Measurements from ENCODE around the gene RBM17. TPM values are rescaled to one million over a fixed set of nuclear protein-coding genes. Genes with fewer than 3 reads are reported as not detected.

RBM17 gene
- total and polyA plus RNA-seq, 8 donors, result 41.4 to 168 (median 84.7) TPM

GRCh38 chr10:6050801-6051445 is 37.9 kb upstream of the RBM17 start:
- Histone ChIP-seq H3K36me3 (no peaks in the 10 kb centered on the region), H3K27me3 (no peaks in the 10 kb centered on the region), H3K27ac (peak overlapping the region; percentile 69 to 82 (median 81)), H3K9me3 (no peaks in the 10 kb centered on the region), H3K4me1 (peaks cover 4 to 44% (median 39%) of the 10 kb centered on the region in 4 donors), H3K4me3 (peak overlapping the region; percentile 29 to 42 (median 36))
- WGBS, 5 donors, result 3 to 24% (median 21%) methylated on average over 18 of the region's 18 CpGs
- intact Hi-C loops (cut with DNase I; ENCODE audit: low total_unique reads), result no loop called here
- TF ChIP-seq CTCF (IDR thresholded peaks at IDR 0.05) (peak in 2 of 7 experiments; percentile 41 to 44), EP300 (IDR thresholded peaks at IDR 0.05) (no peak), POLR2AphosphoS5 (IDR thresholded peaks at IDR 0.05) (peak in 2 of 3 donors; percentile 42 to 48)
- DNase-seq, result peak; percentile 77 to 83

- DNase-seq, result peak; percentile 28 to 30
- Histone ChIP-seq H3K36me3 (no peaks in the 10 kb centered on the region), H3K4me3 (no peak overlapping the region), H3K9me3 (no peaks in the 10 kb centered on the region), H3K27ac (peak overlapping the region; percentile 23 to 82 (median 31)), H3K4me1 (peaks cover 4 to 44% (median 39%) of the 10 kb centered on the region in 4 donors), H3K27me3 (no peaks in the 10 kb centered on the region)
- no peak for TF ChIP-seq EP300 (IDR thresholded peaks at IDR 0.05)
- TF ChIP-seq CTCF (IDR thresholded peaks at IDR 0.05), result no peak
- TF ChIP-seq POLR2A (IDR thresholded peaks at IDR 0.05), result no peak
- intact Hi-C loops (cut with DNase I; ENCODE audit: low total_unique reads), result no loop called here
- WGBS, 5 donors, result 77 to 80% (median 79%) methylated on average over 17 of the region's 17 CpGs
Observed at GRCh38 chr10:6052247-6053221, 36.3 kb upstream of the RBM17 start.

- Histone ChIP-seq H3K9me3 (no peaks in the 10 kb centered on the region), H3K27me3 (no peaks in the 10 kb centered on the region), H3K36me3 (no peaks in the 10 kb centered on the region), H3K4me3 (no peak overlapping the region), H3K27ac (peak overlapping the region in 4 of 5 donors; percentile 23 to 82 (median 48)), H3K4me1 (peaks cover 4 to 44% (median 39%) of the 10 kb centered on the region in 4 donors)
- WGBS, 5 donors, result 71 to 85% (median 84%) methylated on average over 4 of the region's 4 CpGs
- DNase-seq, result no peak
- intact Hi-C loops (cut with DNase I; ENCODE audit: low total_unique reads), result no loop called here
- TF ChIP-seq POLR2A (IDR thresholded peaks at IDR 0.05) (no peak), CTCF (IDR thresholded peaks at IDR 0.05) (no peak), POLR2AphosphoS5 (IDR thresholded peaks at IDR 0.05) (no peak), EP300 (IDR thresholded peaks at IDR 0.05) (no peak)
Observed at GRCh38 chr10:6053303-6053702, 35.5 kb upstream of the RBM17 start.

- Histone ChIP-seq H3K27me3 (no peaks in the 10 kb centered on the region), H3K4me1 (peaks cover 4 to 44% (median 39%) of the 10 kb centered on the region in 4 donors), H3K27ac (peak overlapping the region in 3 of 5 donors; percentile 50 to 82 (median 64)), H3K9me3 (no peaks in the 10 kb centered on the region), H3K36me3 (no peaks in the 10 kb centered on the region), H3K4me3 (no peak overlapping the region)
- DNase-seq, result peak; percentile 52 to 68
- TF ChIP-seq CTCF (IDR thresholded peaks at IDR 0.05) (no peak), POLR2AphosphoS5 (IDR thresholded peaks at IDR 0.05) (peak in 1 of 3 donors; percentile 30), EP300 (IDR thresholded peaks at IDR 0.05) (peak; percentile 34)
- WGBS, 5 donors, result 22 to 48% (median 28%) methylated on average over 18 of the region's 18 CpGs
- intact Hi-C loops (cut with DNase I; ENCODE audit: low total_unique reads), result no loop called here
Observed at GRCh38 chr10:6053816-6054631, 34.8 kb upstream of the RBM17 start.
